Right atrium auricular region (tissue), 2 donors: Measurements from ENCODE around the gene RPL7L1. TPM values are rescaled to one million over a fixed set of nuclear protein-coding genes. Genes with fewer than 3 reads are reported as not detected.

ENCODE experiments used
- DNase-seq: peaks from one replicate; pipeline ENCODE4 v3.0.0-alpha.2; 2019; ENCODE audit warnings: low spot score
- H3K27ac ChIP-seq, 2 donors: fragments of 200-600 bp; sonication (generic); 1 replicate in 1 of 2; 2 replicates in 1 of 2; pipeline ENCODE4 v1.5.1; 2016 to 2019
- H3K27me3 ChIP-seq, 2 donors: fragments of 200-600 bp; sonication (generic); one replicate each; pipeline versions ENCODE4 v1.5.1 to v1.6.0; 2017 to 2019
- H3K36me3 ChIP-seq: fragments of 200-600 bp; sonication (generic); one replicate; pipeline ENCODE4 v1.5.1; 2016
- H3K4me1 ChIP-seq, 2 donors: fragments of 200-600 bp; sonication (generic); one replicate each; pipeline versions ENCODE4 v1.5.1 to v1.6.0; 2017 to 2019
- H3K4me3 ChIP-seq, 2 donors: fragments of 200-600 bp; sonication (generic); 1 replicate in 1 of 2; 2 replicates in 1 of 2; pipeline ENCODE4 v1.5.1; 2017 to 2019; ENCODE audit warnings: mild to moderate bottlenecking in 1 of 2, moderate library complexity in 1 of 2
- H3K9me3 ChIP-seq, 2 donors: fragments of 200-600 bp; sonication (generic); one replicate each; pipeline ENCODE4 v1.5.1; 2019
- total RNA-seq, 2 donors: library from RNA; depleted of rRNA; stranded (reverse); fragments of >200 nt; gene quantifications; one replicate each; pipeline ENCODE4 v1.1.0, GENCODE V29; 2016
- TF ChIP-seq, protein P1 (sequence below), 2 donors: fragments of 200-600 bp; sonication (generic); IDR thresholded peaks; one replicate each; pipeline ENCODE4 v1.5.1; 2019; ENCODE audit warnings: antibody characterized with exemption in 2 of 2

RPL7L1 gene
- total RNA-seq, 2 donors from 2014 or later = 63.3 to 66.7 TPM

DNA sequence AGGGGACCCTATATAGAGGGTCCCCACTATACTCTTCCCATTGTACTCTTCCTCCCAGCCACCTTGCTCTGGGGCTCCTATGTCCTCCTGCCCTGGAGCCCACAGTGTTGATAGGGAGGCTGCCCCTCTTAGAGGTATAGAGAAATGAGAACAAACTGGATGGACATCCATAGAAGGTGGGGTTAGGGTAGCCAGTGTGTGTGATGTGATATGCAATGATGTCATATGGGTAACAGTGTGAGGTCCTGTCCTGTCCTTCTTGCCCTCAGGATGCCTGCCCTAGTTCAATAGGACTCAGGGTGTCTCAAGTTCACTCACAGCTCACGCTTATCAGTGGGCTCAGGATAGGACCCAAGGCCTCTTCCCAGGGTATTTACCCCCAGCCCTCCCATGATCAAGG, 36.9 kb downstream of the RPL7L1 start:
- H3K27me3 ChIP-seq = peaks cover 0 to 5% of the 10 kb centered on the region in 2 donors
- peaks cover 0 to 6% of the 10 kb centered on the region in 2 donors for H3K4me1 ChIP-seq
- H3K36me3 ChIP-seq = no peaks in the 10 kb centered on the region
- no peak overlapping the region for H3K4me3 ChIP-seq
- TF ChIP-seq, protein P1, sequence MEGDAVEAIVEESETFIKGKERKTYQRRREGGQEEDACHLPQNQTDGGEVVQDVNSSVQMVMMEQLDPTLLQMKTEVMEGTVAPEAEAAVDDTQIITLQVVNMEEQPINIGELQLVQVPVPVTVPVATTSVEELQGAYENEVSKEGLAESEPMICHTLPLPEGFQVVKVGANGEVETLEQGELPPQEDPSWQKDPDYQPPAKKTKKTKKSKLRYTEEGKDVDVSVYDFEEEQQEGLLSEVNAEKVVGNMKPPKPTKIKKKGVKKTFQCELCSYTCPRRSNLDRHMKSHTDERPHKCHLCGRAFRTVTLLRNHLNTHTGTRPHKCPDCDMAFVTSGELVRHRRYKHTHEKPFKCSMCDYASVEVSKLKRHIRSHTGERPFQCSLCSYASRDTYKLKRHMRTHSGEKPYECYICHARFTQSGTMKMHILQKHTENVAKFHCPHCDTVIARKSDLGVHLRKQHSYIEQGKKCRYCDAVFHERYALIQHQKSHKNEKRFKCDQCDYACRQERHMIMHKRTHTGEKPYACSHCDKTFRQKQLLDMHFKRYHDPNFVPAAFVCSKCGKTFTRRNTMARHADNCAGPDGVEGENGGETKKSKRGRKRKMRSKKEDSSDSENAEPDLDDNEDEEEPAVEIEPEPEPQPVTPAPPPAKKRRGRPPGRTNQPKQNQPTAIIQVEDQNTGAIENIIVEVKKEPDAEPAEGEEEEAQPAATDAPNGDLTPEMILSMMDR (IDR thresholded peaks at IDR 0.05) = no peak
- H3K9me3 ChIP-seq = no peaks in the 10 kb centered on the region
- H3K27ac ChIP-seq = no peak overlapping the region
- DNase-seq = no peak

DNA sequence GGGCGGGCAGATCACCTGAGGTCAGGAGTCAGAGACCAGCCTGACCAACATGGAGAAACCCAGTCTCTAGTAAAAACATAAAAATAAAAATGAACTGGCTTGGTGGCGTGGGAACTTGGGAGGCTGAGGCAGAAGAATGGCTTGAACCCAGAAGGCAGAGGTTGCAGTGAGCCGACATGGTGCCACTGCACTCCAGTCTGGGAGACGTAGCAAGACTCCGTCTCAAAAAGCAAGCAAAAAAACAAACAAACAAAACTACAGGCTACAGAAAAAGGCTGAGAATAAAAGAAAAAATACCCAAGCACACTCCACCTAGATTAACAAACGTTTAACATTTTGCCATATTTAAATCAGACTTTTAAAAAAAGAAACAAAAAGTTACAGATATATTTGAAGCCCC, 42.4 kb downstream of the RPL7L1 start:
- TF ChIP-seq, protein P1 (IDR thresholded peaks at IDR 0.05) = no peak
- DNase-seq = no peak
- no peaks in the 10 kb centered on the region for H3K4me1 ChIP-seq
- peaks cover 0 to 5% of the 10 kb centered on the region in 2 donors for H3K27me3 ChIP-seq
- no peaks in the 10 kb centered on the region for H3K9me3 ChIP-seq
- H3K36me3 ChIP-seq = no peaks in the 10 kb centered on the region
- no peak overlapping the region for H3K4me3 ChIP-seq
- H3K27ac ChIP-seq = no peak overlapping the region

DNA sequence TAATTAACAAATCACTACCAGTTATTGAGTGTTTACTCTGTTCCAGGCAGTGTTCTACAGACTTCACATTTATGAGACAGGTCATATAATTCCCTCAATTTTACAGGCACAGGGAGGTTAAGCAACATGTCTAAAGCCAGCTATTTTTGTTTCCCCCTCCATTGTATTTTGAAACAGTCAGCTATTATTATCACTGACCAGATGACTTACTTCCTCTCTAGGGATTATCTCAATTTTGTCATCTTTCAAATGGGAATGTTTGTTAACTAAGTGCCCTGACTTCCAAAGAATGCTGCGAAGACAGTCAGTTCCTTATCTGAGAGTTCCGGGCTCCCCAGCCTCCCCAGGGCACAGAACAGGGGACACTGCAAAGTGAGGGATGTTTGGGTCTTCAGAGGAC, 44.2 kb downstream of the RPL7L1 start:
- TF ChIP-seq, protein P1 (IDR thresholded peaks at IDR 0.05) = no peak

DNA sequence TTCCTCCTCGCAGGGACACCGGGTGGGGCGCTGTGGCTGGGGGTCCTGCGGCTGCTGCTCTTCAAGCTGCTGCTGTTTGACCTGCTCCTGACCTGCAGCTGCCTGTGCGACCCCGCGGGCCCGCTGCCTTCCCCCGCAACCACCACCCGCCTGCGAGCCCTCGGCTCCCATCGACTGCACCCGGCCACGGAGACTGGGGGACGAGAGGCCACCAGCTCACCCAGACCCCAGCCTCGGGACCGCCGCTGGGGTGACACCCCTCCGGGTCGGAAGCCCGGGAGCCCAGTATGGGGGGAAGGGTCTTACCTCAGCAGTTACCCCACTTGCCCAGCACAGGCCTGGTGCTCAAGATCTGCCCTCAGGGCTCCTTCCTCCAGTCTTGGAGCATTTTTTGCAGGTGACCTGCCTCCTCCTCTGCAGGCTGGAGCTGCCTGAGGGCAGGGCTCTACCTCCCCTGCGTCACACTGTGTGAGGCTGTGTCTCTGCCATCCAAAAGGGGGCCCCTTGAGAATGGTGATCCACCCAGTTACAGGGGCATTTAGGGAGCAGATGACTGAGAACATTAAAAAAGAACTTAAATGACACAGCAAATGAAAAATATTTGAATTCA, 45.9 kb downstream of the RPL7L1 start:
- DNase-seq = no peak
- no peak overlapping the region for H3K4me3 ChIP-seq
- peaks cover 0 to 14% of the 10 kb centered on the region in 2 donors for H3K4me1 ChIP-seq
- H3K9me3 ChIP-seq = no peaks in the 10 kb centered on the region
- TF ChIP-seq, protein P1 (IDR thresholded peaks at IDR 0.05) = no peak
- H3K36me3 ChIP-seq = no peaks in the 10 kb centered on the region
- H3K27me3 ChIP-seq = peaks cover 0 to 5% of the 10 kb centered on the region in 2 donors
- no peak overlapping the region for H3K27ac ChIP-seq

More for the DNA sequence above, 44.2 kb downstream of the RPL7L1 start:
- no peaks in the 10 kb centered on the region for H3K36me3 ChIP-seq
- no peak for DNase-seq
- peaks cover 0 to 7% of the 10 kb centered on the region in 2 donors for H3K4me1 ChIP-seq
- H3K9me3 ChIP-seq = no peaks in the 10 kb centered on the region
- H3K27ac ChIP-seq = no peak overlapping the region
- H3K27me3 ChIP-seq = peaks cover 0 to 5% of the 10 kb centered on the region in 2 donors
- no peak overlapping the region for H3K4me3 ChIP-seq

DNA sequence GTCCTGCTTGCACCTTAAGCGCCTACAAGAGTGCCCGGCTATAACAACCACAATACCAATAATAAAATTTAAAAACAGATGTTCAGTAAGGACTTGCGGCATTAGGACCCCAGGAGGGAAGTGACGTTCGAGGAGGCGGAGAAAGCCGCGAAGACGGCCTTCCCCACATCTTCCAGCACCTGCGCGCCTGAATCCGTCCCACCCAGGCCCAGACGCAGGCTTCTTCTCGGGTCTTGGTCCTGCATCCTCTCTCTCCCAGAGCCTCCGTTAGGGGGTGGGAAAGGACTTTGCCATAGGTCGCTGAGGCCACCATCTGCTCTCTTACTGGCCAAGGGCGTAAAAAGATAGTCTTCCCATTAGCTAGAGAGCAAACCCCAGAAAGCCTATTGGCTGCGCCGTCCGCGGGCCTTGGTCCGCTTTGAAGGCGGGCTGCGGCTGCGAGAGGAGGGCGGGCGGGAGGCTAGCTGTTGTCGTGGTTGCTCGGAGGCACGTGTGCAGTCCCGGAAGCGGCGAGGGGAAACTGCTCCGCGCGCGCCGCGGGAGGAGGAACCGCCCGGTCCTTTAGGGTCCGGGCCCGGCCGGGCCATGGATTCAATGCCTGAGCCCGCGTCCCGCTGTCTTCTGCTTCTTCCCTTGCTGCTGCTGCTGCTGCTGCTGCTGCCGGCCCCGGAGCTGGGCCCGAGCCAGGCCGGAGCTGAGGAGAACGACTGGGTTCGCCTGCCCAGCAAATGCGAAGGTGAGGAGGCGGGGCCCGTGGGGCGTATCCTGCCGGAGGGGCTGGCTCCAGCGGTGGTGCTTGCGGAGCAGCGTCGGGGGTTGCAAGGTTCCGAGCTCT, 49.8 kb downstream of the RPL7L1 start, which contains the start of gene CNPY3:
TSS of gene CNPY3 (plus strand) at position 495 of the 835 bp plus-strand sequence. CDS start at position 586, 91 bp downstream.
- Histone ChIP-seq H3K27ac (peak within 1 kb of the TSS; percentile 87 to 92), H3K36me3 (peaks cover 2% of the 10 kb centered on the region), H3K27me3 (peaks cover 0 to 5% of the 10 kb centered on the region in 2 donors), H3K4me3 (peak within 1 kb of the TSS; percentile 65 to 72), H3K9me3 (no peaks in the 10 kb centered on the region), H3K4me1 (peaks cover 0 to 21% of the 10 kb centered on the region in 2 donors)
- peak; percentile 96 for DNase-seq
- TF ChIP-seq, protein P1 (IDR thresholded peaks at IDR 0.05) = peak in 1 of 2 donors; percentile 8
